Adrenal gland (tissue), 5 donors: ENCODE measurements around the gene NDNF.

ENCODE experiments used
- POLR2A ChIP-seq, 2 donors: fragments of 450-650 bp; IDR thresholded peaks; one replicate each; pipeline ENCODE4 v1.6.1; 2017; ENCODE audit warnings: antibody characterized with exemption in 2 of 2, mild to moderate bottlenecking in 2 of 2, moderate library complexity in 1 of 2
- TF ChIP-seq, protein P1 (sequence below), 6 experiments: fragments of 450-650 bp in 4 of 6; fragments of 200-600 bp in 2 of 6; sonication (generic) in 1 of 6; IDR thresholded peaks; 1 replicate in 5 of 6; 2 replicates in 1 of 6; pipeline versions ENCODE4 v1.5.1 to v1.8.0; 2016 to 2021; ENCODE audit warnings: antibody characterized with exemption in 6 of 6, mild to moderate bottlenecking in 2 of 6, moderate library complexity in 1 of 6
- donor health status: DM: no; HTN: no; CAD: no.

DNA sequence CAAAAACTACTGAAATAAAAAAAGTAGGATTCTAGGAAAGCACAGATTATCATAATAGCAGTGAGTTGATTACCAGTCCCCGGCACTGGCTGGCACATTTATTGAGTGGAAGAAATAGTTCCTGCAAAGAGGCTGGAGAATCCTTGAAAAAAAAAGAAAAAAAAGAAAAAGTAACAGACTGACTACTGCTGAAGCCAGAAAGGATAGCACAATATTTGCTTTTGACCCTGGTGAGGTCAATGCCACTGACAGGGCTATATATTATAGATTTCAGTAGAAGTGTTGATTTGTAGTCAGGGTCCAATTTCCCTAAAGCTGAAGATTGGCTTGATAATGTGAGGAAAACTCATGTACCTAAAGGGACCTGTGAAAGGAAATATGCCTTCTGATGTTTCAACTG, 64.7 kb downstream of the NDNF start:
- TF ChIP-seq, protein P1, sequence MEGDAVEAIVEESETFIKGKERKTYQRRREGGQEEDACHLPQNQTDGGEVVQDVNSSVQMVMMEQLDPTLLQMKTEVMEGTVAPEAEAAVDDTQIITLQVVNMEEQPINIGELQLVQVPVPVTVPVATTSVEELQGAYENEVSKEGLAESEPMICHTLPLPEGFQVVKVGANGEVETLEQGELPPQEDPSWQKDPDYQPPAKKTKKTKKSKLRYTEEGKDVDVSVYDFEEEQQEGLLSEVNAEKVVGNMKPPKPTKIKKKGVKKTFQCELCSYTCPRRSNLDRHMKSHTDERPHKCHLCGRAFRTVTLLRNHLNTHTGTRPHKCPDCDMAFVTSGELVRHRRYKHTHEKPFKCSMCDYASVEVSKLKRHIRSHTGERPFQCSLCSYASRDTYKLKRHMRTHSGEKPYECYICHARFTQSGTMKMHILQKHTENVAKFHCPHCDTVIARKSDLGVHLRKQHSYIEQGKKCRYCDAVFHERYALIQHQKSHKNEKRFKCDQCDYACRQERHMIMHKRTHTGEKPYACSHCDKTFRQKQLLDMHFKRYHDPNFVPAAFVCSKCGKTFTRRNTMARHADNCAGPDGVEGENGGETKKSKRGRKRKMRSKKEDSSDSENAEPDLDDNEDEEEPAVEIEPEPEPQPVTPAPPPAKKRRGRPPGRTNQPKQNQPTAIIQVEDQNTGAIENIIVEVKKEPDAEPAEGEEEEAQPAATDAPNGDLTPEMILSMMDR (IDR thresholded peaks at IDR 0.05) = no peak
- no peak for TF ChIP-seq POLR2A (IDR thresholded peaks at IDR 0.05)
